K562 (cell line): ENCODE results near the gene KLHL25. TPM values are rescaled to one million over a fixed set of nuclear protein-coding genes. Genes with fewer than 3 reads are reported as not detected.

ENCODE experiments used
- ATAC-seq: fragments of 200-7000 bp; cut with Tn5 transposase; 3 replicates; pipeline ENCODE4 v1.9.1; 2020; ENCODE audit warnings: moderate library complexity
- BruUV-seq: library from RNA; stranded (reverse); fragments of 400-500 nt; replicated peaks from 2 replicates; lab custom pipeline; 2021; lab: Mats Ljungman, UMichigan
- CTCF ChIA-PET: fragments of 300-600 bp; formaldehyde crosslinking; extraction: SDS; loops from one replicate; lab custom pipeline; 2021; ENCODE audit warnings: low intra/inter-chr PET ratio; lab: Yijun Ruan, JAX
- POLR2A ChIA-PET: fragments of 300-600, 350-650 bp; sonication (Branson Sonifier 250); formaldehyde crosslinking; extraction: SDS; loops from one replicate; lab custom pipeline; 2021; ENCODE audit warnings: antibody characterized with exemption, inconsistent platforms; lab: Yijun Ruan, JAX
- DNase-seq, 4 experiments: peaks; one replicate each; pipeline versions ENCODE4 v3.0.0 to v3.0.0-alpha.2; 2011 to 2018; ENCODE audit warnings: low spot score in 3 of 4, mixed read lengths in 3 of 4; ENCODE audit errors: extremely low read depth in 1 of 4
- FAIRE-seq: peaks from 2 replicates; lab custom pipeline; 2011; peaks lifted over from hg19 to GRCh38; lab: Jason Lieb, UNC
- H2AFZ ChIP-seq: 2 replicates; pipeline ENCODE4 v1.6.0; 2011; ENCODE audit warnings: low read depth, low read length, control low read depth, inconsistent platforms
- H3K27ac ChIP-seq: fragments of 200-600 bp; 3 replicates; pipeline ENCODE4 v1.8.0; 2011; ENCODE audit warnings: low read depth, mild to moderate bottlenecking, control low read depth, inconsistent platforms, low read length, moderate library complexity, mixed read lengths; ENCODE audit errors: extremely low read depth
- H3K27me3 ChIP-seq, 2 experiments: fragments of 300-600 bp in 1 of 2; 2 replicates in 1 of 2; 3 replicates in 1 of 2; pipeline versions ENCODE4 v1.6.0 to v1.8.0; 2011; ENCODE audit warnings: inconsistent platforms in 2 of 2, low read length in 2 of 2, mild to moderate bottlenecking in 1 of 2, mixed read lengths in 1 of 2, moderate library complexity in 1 of 2; ENCODE audit not compliant: control insufficient read depth in 2 of 2, insufficient read depth in 2 of 2
- H3K36me3 ChIP-seq: fragments of 300-600 bp; 3 replicates; pipeline ENCODE4 v1.8.0; 2011; ENCODE audit warnings: mild to moderate bottlenecking, low read length, inconsistent platforms; ENCODE audit not compliant: control insufficient read depth, insufficient read depth
- H3K4me1 ChIP-seq, 2 experiments: fragments of 200-600 bp in 1 of 2; replicated peaks in 1 of 2; 2 replicates in 1 of 2; 3 replicates in 1 of 2; pipeline versions ENCODE4 v1.5.1 to v1.8.0; 2011; ENCODE audit warnings: inconsistent platforms in 2 of 2, low read length in 2 of 2, mild to moderate bottlenecking in 1 of 2, mixed read lengths in 1 of 2, moderate library complexity in 1 of 2; ENCODE audit not compliant: control insufficient read depth in 2 of 2, insufficient read depth in 2 of 2
- H3K4me2 ChIP-seq: 2 replicates; pipeline ENCODE4 v1.6.1; 2011; ENCODE audit warnings: low read length, control low read depth, inconsistent platforms, mixed read lengths; ENCODE audit not compliant: insufficient read depth
- H3K4me3 ChIP-seq: fragments of 200-600 bp; sonication (generic), shearing (Covaris generic); 2 replicates; pipeline ENCODE4 v1.5.1; 2016; ENCODE audit warnings: control low read depth, inconsistent platforms
- H3K79me2 ChIP-seq: fragments of 200-600 bp; 3 replicates; pipeline ENCODE4 v1.8.0; 2011; ENCODE audit warnings: low read length, inconsistent platforms; ENCODE audit not compliant: control insufficient read depth, insufficient read depth
- H3K9ac ChIP-seq, 2 experiments: 2 replicates each; pipeline versions ENCODE4 v1.6.0 to v1.6.1; 2011; ENCODE audit warnings: low read depth in 2 of 2, low read length in 2 of 2, control low read depth in 1 of 2, inconsistent platforms in 1 of 2, mild to moderate bottlenecking in 1 of 2, mixed read lengths in 1 of 2; ENCODE audit not compliant: insufficient read depth in 1 of 2
- H3K9me1 ChIP-seq: one replicate; pipeline ENCODE4 v1.6.0; 2011; ENCODE audit warnings: inconsistent platforms, mild to moderate bottlenecking, low read length, moderate library complexity; ENCODE audit not compliant: control insufficient read depth, insufficient read depth
- H3K9me3 ChIP-seq: replicated peaks from 2 replicates; pipeline ENCODE4 v1.5.1; 2011; ENCODE audit warnings: low read depth, low read length, inconsistent platforms; ENCODE audit not compliant: control insufficient read depth, insufficient read depth
- H4K20me1 ChIP-seq: replicated peaks from 2 replicates; pipeline ENCODE4 v1.6.1; 2011; ENCODE audit warnings: low read length, inconsistent platforms, mixed read lengths; ENCODE audit not compliant: control insufficient read depth, insufficient read depth
- PCBP1 ChIP-seq: fragments of 200-400 bp; formaldehyde crosslinking; IDR thresholded peaks from 2 replicates; pipeline ENCODE4 v1.6.1; 2018; ENCODE audit warnings: mild to moderate bottlenecking, low read depth, low read length; ENCODE audit not compliant: poor library complexity, severe bottlenecking
- RAD21 ChIP-seq, 2 experiments: fragments of 250-450 bp in 1 of 2; fragments of 450-650 bp in 1 of 2; sonication (Bioruptor Pico) in 1 of 2; formaldehyde crosslinking in 1 of 2; IDR thresholded peaks in 1 of 2; conservative IDR thresholded peaks in 1 of 2; 2 replicates each; pipeline versions ENCODE4 v1.4.0 to v1.8.0; 2020 to 2022; ENCODE audit warnings: mild to moderate bottlenecking in 2 of 2, moderate library complexity in 1 of 2
- RBFOX2 ChIP-seq: fragments of 200-400 bp; formaldehyde crosslinking; IDR thresholded peaks from 2 replicates; pipeline ENCODE4 v1.6.1; 2017; ENCODE audit warnings: low read depth, mild to moderate bottlenecking, low read length, moderate library complexity
- SMC3 ChIP-seq: conservative IDR thresholded peaks from 2 replicates; pipeline ENCODE4 v1.6.1; 2011; ENCODE audit warnings: low read depth, low read length, improper control_type of control experiment; ENCODE audit not compliant: insufficient read depth
- TGIF2 ChIP-seq: sonication (generic); formaldehyde crosslinking; IDR thresholded peaks from 2 replicates; pipeline ENCODE4 v1.8.1; 2022; ENCODE audit warnings: mild to moderate bottlenecking, missing genetic modification reagents, moderate library complexity
- WGBS: fragments of 100-300 bp; shearing (Covaris generic); methylation state at CpG from one replicate; pipeline ENCODE4 v1.1.6; 2016; ENCODE audit warnings: low coverage, mixed read lengths; ENCODE audit not compliant: insufficient coverage; ENCODE audit errors: missing lambda C conversion rate; 5-methylcytosine and 5-hydroxymethylcytosine counted together
- in situ Hi-C: fragments of 300-500 bp; cut with MboI; formaldehyde crosslinking; loops from 4 replicates; pipeline ENCODE4 v1.15.0; 2018; ENCODE audit warnings: inconsistent platforms, mixed read lengths
- intact Hi-C: fragments of 100-400 bp; cut with micrococcal nuclease; formaldehyde crosslinking; loops from 2 replicates; pipeline ENCODE4 v1.14.2; 2022
- polyA plus RNA-seq, 8 experiments: library from polyadenylated mRNA; depleted of rRNA in 4 of 8; stranded (reverse) in 5 of 8; unstranded in 3 of 8; fragments of >200 nt; fragmentation: Nextera tagmentation in 2 of 8; fragmentation: Illumina TruSeq in 1 of 8; extraction: Ambion mirVana in 2 of 8; extraction: Trizol in 1 of 8; gene quantifications; 2 replicates each; pipeline versions ENCODE4 v1.2.1 to v1.2.3, GENCODE V29; 2011 to 2014; ENCODE audit warnings: inconsistent platforms in 1 of 8, missing spikeins in 1 of 8
- total RNA-seq, 7 experiments: library from RNA; depleted of rRNA in 6 of 7; stranded (reverse); fragments of >200 nt in 6 of 7; fragmentation: Illumina TruSeq in 2 of 7; extraction: Trizol in 2 of 7; gene quantifications; 2 replicates each; pipeline versions ENCODE4 v1.2.1 to v1.2.3, GENCODE V29; 2011 to 2021; ENCODE audit warnings: low replicate concordance in 1 of 7
- TF ChIP-seq, protein P1 (sequence below), 3 experiments: IDR thresholded peaks in 2 of 3; conservative IDR thresholded peaks in 1 of 3; 2 replicates each; pipeline ENCODE4 v1.5.1; 2011 to 2012; ENCODE audit warnings: low read length in 3 of 3, mild to moderate bottlenecking in 3 of 3, control low read depth in 2 of 3, improper control_type of control experiment in 1 of 3, inconsistent platforms in 1 of 3, low read depth in 1 of 3, mixed read lengths in 1 of 3, moderate library complexity in 1 of 3; ENCODE audit not compliant: insufficient read depth in 2 of 3
- TF ChIP-seq, protein P2 (sequence below), 2 experiments: fragments of 450-650 bp; formaldehyde crosslinking in 1 of 2; IDR thresholded peaks; 2 replicates each; pipeline versions ENCODE4 v1.4.0 to v1.6.1; 2014 to 2020; ENCODE audit warnings: mild to moderate bottlenecking in 2 of 2, borderline replicate concordance in 1 of 2, low read depth in 1 of 2

The KLHL25 gene
- total and polyA plus RNA-seq, 9 of the 15 experiments (the other 6 are each of a cell fraction or from before 2014, with no cell fraction given) = 0.04 to 0.14 (median 0.10) TPM; not detected in 3

DNA sequence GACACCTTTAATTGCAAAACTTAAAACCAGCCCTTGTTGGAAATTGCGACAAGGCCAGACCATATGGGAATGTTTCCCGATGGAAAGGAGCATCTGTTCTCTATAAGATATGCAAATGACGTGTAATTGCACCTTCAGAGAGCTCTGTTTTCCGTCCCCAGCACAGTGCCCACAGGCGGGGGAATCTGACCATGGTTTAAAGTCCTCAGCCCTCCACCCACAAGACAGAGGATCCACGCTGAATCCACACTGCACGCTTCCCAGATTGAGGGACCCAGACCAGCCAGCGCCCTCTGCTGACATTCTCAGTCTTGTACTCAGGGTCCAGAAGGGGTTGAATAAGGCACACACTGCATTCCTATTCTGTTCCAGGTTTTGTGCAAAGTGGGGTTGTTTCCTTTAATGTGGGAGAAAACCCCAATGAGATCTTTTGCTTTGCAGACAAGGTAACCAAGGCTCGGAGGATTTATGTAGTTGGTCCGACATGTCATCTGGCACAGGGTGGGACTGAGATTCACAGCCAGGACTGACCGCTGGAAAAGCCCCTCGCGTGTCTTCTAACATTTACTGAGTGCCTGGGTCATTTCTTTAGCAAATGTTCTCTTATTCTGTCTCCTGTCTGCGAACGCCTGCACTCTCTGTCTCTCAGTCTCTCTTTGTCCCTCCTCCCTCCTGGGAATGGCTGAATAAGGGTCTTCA is 36.8 kb upstream of the KLHL25 start:
- H3K9ac ChIP-seq = no peak overlapping the region
- H3K4me2 ChIP-seq = no peak overlapping the region
- H3K79me2 ChIP-seq = no peaks in the 10 kb centered on the region
- peaks cover 0 to 5% of the 10 kb centered on the region in 2 experiments; a peak in 1 of 5 replicates for H3K27me3 ChIP-seq
- DNase-seq (peak; percentile 19 to 44 (median 27)), FAIRE-seq (peak; percentile 66), ATAC-seq (peak; percentile 90)
- intact Hi-C loops (loop anchor here (1.0 kb wide), 1 partner anchor 101 kb away; no protein-coding TSS in a partner anchor), in situ Hi-C loops (loop anchor here (5.0 kb wide), 1 partner anchor 104 kb away; no protein-coding TSS in a partner anchor)
- H3K36me3 ChIP-seq = no peaks in the 10 kb centered on the region
- TF ChIP-seq, protein P1, sequence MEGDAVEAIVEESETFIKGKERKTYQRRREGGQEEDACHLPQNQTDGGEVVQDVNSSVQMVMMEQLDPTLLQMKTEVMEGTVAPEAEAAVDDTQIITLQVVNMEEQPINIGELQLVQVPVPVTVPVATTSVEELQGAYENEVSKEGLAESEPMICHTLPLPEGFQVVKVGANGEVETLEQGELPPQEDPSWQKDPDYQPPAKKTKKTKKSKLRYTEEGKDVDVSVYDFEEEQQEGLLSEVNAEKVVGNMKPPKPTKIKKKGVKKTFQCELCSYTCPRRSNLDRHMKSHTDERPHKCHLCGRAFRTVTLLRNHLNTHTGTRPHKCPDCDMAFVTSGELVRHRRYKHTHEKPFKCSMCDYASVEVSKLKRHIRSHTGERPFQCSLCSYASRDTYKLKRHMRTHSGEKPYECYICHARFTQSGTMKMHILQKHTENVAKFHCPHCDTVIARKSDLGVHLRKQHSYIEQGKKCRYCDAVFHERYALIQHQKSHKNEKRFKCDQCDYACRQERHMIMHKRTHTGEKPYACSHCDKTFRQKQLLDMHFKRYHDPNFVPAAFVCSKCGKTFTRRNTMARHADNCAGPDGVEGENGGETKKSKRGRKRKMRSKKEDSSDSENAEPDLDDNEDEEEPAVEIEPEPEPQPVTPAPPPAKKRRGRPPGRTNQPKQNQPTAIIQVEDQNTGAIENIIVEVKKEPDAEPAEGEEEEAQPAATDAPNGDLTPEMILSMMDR (IDR thresholded peaks at IDR 0.05 in 2 of 3, conservative IDR thresholded peaks at IDR 0.05 in 1 of 3; ENCODE audit: insufficient read depth in 2 of 3, low read depth in 1 of 3, low read length in 3 of 3) = peak; percentile 57 to 58 (median 58)
- TF ChIP-seq TGIF2 (CRISPR knock-in tag) (no peak), RBFOX2 (no peak), SMC3 (peak; percentile 51; the same call in 1 of the 2 replicates), PCBP1 (no peak), RAD21 (CRISPR knock-in tag; conservative IDR thresholded peaks at IDR 0.05 in 1 of 2, IDR thresholded peaks at IDR 0.05 in 1 of 2) (peak; percentile 22 to 55; a peak in 3 of 4 replicates)
- TF ChIP-seq, protein P2, sequence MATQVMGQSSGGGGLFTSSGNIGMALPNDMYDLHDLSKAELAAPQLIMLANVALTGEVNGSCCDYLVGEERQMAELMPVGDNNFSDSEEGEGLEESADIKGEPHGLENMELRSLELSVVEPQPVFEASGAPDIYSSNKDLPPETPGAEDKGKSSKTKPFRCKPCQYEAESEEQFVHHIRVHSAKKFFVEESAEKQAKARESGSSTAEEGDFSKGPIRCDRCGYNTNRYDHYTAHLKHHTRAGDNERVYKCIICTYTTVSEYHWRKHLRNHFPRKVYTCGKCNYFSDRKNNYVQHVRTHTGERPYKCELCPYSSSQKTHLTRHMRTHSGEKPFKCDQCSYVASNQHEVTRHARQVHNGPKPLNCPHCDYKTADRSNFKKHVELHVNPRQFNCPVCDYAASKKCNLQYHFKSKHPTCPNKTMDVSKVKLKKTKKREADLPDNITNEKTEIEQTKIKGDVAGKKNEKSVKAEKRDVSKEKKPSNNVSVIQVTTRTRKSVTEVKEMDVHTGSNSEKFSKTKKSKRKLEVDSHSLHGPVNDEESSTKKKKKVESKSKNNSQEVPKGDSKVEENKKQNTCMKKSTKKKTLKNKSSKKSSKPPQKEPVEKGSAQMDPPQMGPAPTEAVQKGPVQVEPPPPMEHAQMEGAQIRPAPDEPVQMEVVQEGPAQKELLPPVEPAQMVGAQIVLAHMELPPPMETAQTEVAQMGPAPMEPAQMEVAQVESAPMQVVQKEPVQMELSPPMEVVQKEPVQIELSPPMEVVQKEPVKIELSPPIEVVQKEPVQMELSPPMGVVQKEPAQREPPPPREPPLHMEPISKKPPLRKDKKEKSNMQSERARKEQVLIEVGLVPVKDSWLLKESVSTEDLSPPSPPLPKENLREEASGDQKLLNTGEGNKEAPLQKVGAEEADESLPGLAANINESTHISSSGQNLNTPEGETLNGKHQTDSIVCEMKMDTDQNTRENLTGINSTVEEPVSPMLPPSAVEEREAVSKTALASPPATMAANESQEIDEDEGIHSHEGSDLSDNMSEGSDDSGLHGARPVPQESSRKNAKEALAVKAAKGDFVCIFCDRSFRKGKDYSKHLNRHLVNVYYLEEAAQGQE (IDR thresholded peaks at IDR 0.05; ENCODE audit: borderline replicate concordance) = peak; percentile 36; the same call in 1 of the 2 replicates
- TF ChIP-seq, protein P2 (CRISPR knock-in tag; IDR thresholded peaks at IDR 0.05; ENCODE audit: low read depth) = no peak
- under 1% methylated on average over 15 of the region's 15 CpGs for WGBS
- BruUV-seq = no TSS peak
- no peaks in the 10 kb centered on the region for H4K20me1 ChIP-seq
- no peak overlapping the region for H3K27ac ChIP-seq
- H3K4me1 ChIP-seq = no peaks in the 10 kb centered on the region
- H2AFZ ChIP-seq = no peak overlapping the region
- H3K9me3 ChIP-seq = no peaks in the 10 kb centered on the region
- ChIA-PET POLR2A (no interaction called here), CTCF (interaction anchor here (1.6 kb wide), 1 partner anchor 101 kb away, joined by 5 read pairs; no protein-coding TSS in a partner anchor)
- no peak overlapping the region for H3K4me3 ChIP-seq
- no peaks in the 10 kb centered on the region for H3K9me1 ChIP-seq
